Astrocyte of the cerebellum (primary cell): ENCODE measurements around the gene SLC15A3.
"Not testable (repeated sequence)": the region's sequence is repeated elsewhere in the genome, so short reads cannot be mapped to it uniquely, and the experiment has no call there.

Experiments used
- DNase-seq: peaks from one replicate; pipeline ENCODE4 v3.0.0-alpha.2; 2011; ENCODE audit warnings: low read depth
- H3K4me3 ChIP-seq: 2 replicates; pipeline ENCODE4 v1.5.1; 2011; ENCODE audit warnings: mild to moderate bottlenecking, low read depth, low read length, moderate library complexity
- in situ Hi-C: cut with HindIII; loops from 2 replicates; pipeline ENCODE4 v1.10.0; 2017; ENCODE audit warnings: low sequenced_read_pairs
- TF ChIP-seq, protein P1 (sequence below): IDR thresholded peaks from 2 replicates; pipeline ENCODE4 v1.5.1; 2012; ENCODE audit warnings: low read length, low read depth, moderate library complexity, mild to moderate bottlenecking; ENCODE audit errors: missing control alignments

The SLC15A3 gene

GRCh38 chr11:60912223-60912850 lies 39.6 kb downstream of the SLC15A3 start:
- in situ Hi-C loops, result no loop called here
- DNase-seq, result no peak
- H3K4me3 ChIP-seq, result no peak overlapping the region
- TF ChIP-seq, protein P1, sequence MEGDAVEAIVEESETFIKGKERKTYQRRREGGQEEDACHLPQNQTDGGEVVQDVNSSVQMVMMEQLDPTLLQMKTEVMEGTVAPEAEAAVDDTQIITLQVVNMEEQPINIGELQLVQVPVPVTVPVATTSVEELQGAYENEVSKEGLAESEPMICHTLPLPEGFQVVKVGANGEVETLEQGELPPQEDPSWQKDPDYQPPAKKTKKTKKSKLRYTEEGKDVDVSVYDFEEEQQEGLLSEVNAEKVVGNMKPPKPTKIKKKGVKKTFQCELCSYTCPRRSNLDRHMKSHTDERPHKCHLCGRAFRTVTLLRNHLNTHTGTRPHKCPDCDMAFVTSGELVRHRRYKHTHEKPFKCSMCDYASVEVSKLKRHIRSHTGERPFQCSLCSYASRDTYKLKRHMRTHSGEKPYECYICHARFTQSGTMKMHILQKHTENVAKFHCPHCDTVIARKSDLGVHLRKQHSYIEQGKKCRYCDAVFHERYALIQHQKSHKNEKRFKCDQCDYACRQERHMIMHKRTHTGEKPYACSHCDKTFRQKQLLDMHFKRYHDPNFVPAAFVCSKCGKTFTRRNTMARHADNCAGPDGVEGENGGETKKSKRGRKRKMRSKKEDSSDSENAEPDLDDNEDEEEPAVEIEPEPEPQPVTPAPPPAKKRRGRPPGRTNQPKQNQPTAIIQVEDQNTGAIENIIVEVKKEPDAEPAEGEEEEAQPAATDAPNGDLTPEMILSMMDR, result no peak

- in situ Hi-C loops, result no loop called here
- DNase-seq, result no peak
- H3K4me3 ChIP-seq, result no peak overlapping the region
- TF ChIP-seq, protein P1, result no peak
Measured at GRCh38 chr11:60910711-60911380, 41.1 kb downstream of the SLC15A3 start.

GRCh38 chr11:60910281-60910687 lies 41.7 kb downstream of the SLC15A3 start:
- H3K4me3 ChIP-seq, result no peak overlapping the region
- no peak for DNase-seq
- in situ Hi-C loops, result no loop called here
- TF ChIP-seq, protein P1, result no peak

DNA sequence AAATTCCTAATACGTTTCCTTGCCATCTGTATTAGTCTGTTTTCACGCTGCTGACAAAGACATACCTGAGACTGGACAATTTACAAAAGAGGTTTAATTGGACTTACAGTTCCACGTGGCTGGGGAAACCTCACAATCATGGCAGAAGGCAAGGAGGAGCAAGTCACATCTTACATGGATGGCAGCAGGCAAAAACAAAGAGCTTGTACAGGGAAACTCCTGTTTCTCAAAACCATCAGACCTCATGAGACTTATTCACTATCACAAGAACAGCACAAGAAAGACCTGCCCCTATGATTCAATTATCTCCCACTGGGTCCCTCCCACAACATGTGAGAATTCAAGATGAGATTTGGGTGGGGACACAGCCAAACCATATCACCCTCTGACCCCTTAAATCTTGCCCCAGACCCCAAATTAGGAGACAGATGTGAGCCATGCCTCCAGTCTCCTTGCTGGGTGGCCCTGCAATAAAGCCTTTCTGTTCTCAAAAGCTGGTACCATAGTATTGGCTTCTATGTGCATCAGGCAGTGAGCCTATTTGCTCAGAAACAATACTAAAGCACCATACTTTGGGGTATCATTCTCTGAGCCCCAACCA lies 42.2 kb downstream of the SLC15A3 start:
- DNase-seq, in situ Hi-C loops, H3K4me3 ChIP-seq: not testable (repeated sequence)

GRCh38 chr11:60908803-60909202 lies 43.2 kb downstream of the SLC15A3 start:
- in situ Hi-C loops, result no loop called here
- DNase-seq, result no peak
- H3K4me3 ChIP-seq, result no peak overlapping the region
- TF ChIP-seq, protein P1, result no peak

DNA sequence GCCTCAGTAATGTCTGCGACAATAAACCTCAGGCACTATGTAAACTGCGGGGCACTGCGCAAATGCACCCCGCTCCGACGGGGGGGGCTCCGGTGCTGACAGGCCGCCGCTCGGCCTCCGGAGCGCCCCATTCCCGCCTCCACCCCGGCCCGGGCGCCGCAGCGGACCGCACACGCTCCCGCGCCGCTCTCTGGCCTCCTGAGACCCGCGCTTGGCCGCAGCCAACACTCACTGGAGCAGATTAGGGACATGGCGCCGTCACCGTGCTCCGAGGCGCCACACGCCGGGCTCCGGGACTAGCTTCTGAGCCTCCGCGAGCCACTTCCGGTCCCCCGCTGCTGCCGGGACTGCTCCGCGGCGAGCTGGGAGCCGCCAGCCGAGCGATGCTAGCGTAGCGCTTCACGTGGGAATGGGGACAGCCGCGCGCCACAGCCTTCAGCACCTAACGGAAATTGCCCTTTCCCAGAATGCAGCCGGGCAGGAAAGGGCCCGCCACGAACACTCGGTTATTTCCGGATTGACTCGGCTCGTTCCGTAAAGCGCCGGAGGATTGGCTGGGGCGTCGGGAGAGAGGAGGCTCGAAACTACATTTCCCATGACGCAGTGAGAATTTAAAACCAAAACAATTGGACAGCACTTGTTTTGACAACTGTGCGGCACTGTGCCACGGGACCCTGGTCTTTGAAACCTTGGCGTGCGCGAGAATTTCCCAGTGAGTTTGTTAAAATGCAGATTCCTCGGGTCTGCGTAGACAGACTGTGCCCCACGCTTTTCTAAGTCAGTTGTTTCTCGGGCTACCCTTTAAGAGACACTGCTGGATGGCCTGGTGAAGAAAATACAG lies 45.6 kb downstream of the SLC15A3 start, which contains the start of gene PRPF19:
Gene PRPF19 (minus strand): TSS at position 454 of the 841 bp plus-strand sequence. CDS start 203 bp downstream, at position 251.
- DNase-seq, result peak; percentile 88
- H3K4me3 ChIP-seq, result peak within 1 kb of the TSS; percentile 77
- TF ChIP-seq, protein P1, result no peak
- in situ Hi-C loops, result no loop called here
